HepG2 (cell line): ENCODE results near the gene MYO5A. TPM values are rescaled to one million over a fixed set of nuclear protein-coding genes. Genes with fewer than 3 reads are reported as not detected.
"Not testable (repeated sequence)": the region's sequence is repeated elsewhere in the genome, so short reads cannot be mapped to it uniquely, and the experiment has no call there.

ENCODE experiments used
- ATAC-seq: fragments of 200-7000 bp; cut with Tn5 transposase; 3 replicates; pipeline ENCODE4 v1.9.1; 2020; ENCODE audit warnings: mild to moderate bottlenecking, moderate library complexity
- BruUV-seq: library from RNA; stranded (reverse); fragments of 400-500 nt; replicated peaks from 2 replicates; lab custom pipeline; 2021; lab: Mats Ljungman, UMichigan
- CTCF ChIA-PET: fragments of 300-600 bp; formaldehyde crosslinking; extraction: SDS; loops from one replicate; lab custom pipeline; 2021; ENCODE audit warnings: low total read pairs, inconsistent platforms, low intra/inter-chr PET ratio; lab: Yijun Ruan, JAX
- POLR2A ChIA-PET: fragments of 350-600 bp; sonication (Branson Sonifier 250); formaldehyde crosslinking; loops from one replicate; lab custom pipeline; 2020; ENCODE audit warnings: antibody characterized with exemption, inconsistent platforms; lab: Yijun Ruan, JAX
- DNase-seq: peaks from one replicate; pipeline ENCODE4 v3.0.0-alpha.2; 2015; ENCODE audit warnings: low spot score
- FAIRE-seq: peaks from 3 replicates; lab custom pipeline; 2011; peaks lifted over from hg19 to GRCh38; lab: Jason Lieb, UNC
- H2AFZ ChIP-seq: one replicate; pipeline ENCODE4 v1.6.1; 2011; ENCODE audit warnings: low read length, inconsistent platforms
- H3K27ac ChIP-seq: fragments of 300-600 bp; 3 replicates; pipeline ENCODE4 v1.8.0; 2011; ENCODE audit warnings: mixed run types, mild to moderate bottlenecking, mixed read lengths, low read length, inconsistent platforms; ENCODE audit not compliant: insufficient read depth; ENCODE audit errors: extremely low read length
- H3K27me3 ChIP-seq, 2 experiments: fragments of 200-600 bp in 1 of 2; 2 replicates in 1 of 2; 3 replicates in 1 of 2; pipeline versions ENCODE4 v1.6.0 to v1.8.0; 2011; ENCODE audit warnings: low read length in 2 of 2, mild to moderate bottlenecking in 2 of 2, moderate library complexity in 2 of 2, inconsistent platforms in 1 of 2; ENCODE audit not compliant: insufficient read depth in 2 of 2, control insufficient read depth in 1 of 2
- H3K36me3 ChIP-seq, 2 experiments: fragments of 200-600 bp in 1 of 2; replicated peaks in 1 of 2; 2 replicates in 1 of 2; 3 replicates in 1 of 2; pipeline versions ENCODE4 v1.5.1 to v1.8.0; 2011; ENCODE audit warnings: low read length in 2 of 2, inconsistent platforms in 1 of 2; ENCODE audit not compliant: insufficient read depth in 2 of 2, control insufficient read depth in 1 of 2
- H3K4me1 ChIP-seq: 2 replicates; pipeline ENCODE4 v1.5.1; 2012; ENCODE audit warnings: low read length, inconsistent platforms; ENCODE audit not compliant: insufficient read depth
- H3K4me2 ChIP-seq: 2 replicates; pipeline ENCODE4 v1.6.0; 2011; ENCODE audit warnings: low read depth, low read length, inconsistent platforms
- H3K4me3 ChIP-seq, 3 experiments: fragments of 200-600 bp in 1 of 3; sonication (generic), shearing (Covaris generic) in 1 of 3; replicated peaks in 1 of 3; 2 replicates each; pipeline ENCODE4 v1.5.1; 2011 to 2016; ENCODE audit warnings: low read length in 3 of 3, inconsistent platforms in 2 of 3, low read depth in 2 of 3, mild to moderate bottlenecking in 2 of 3, control low read depth in 1 of 3, mixed read lengths in 1 of 3; ENCODE audit not compliant: insufficient read depth in 1 of 3
- H3K79me2 ChIP-seq: one replicate; pipeline ENCODE4 v1.6.1; 2011; ENCODE audit warnings: low read length, inconsistent platforms; ENCODE audit not compliant: insufficient read depth
- H3K9ac ChIP-seq: 2 replicates; pipeline ENCODE4 v1.6.0; 2011; ENCODE audit warnings: mild to moderate bottlenecking, low read depth, low read length, inconsistent platforms; ENCODE audit not compliant: insufficient read depth
- H3K9me3 ChIP-seq: 2 replicates; pipeline ENCODE4 v1.5.1; 2012; ENCODE audit warnings: mild to moderate bottlenecking, low read length
- H4K20me1 ChIP-seq: 2 replicates; pipeline ENCODE4 v1.6.0; 2011; ENCODE audit warnings: inconsistent platforms, mild to moderate bottlenecking, low read length, moderate library complexity; ENCODE audit not compliant: insufficient read depth
- MAFK ChIP-seq, 2 experiments: IDR thresholded peaks in 1 of 2; conservative IDR thresholded peaks in 1 of 2; 2 replicates each; pipeline ENCODE4 v1.6.1; 2011; ENCODE audit warnings: improper control_type of control experiment in 2 of 2, low read length in 2 of 2
- ZSCAN5A ChIP-seq: sonication (generic); formaldehyde crosslinking; IDR thresholded peaks from 2 replicates; pipeline ENCODE4 v1.8.0; 2022; ENCODE audit warnings: mild to moderate bottlenecking, missing genetic modification reagents, borderline replicate concordance
- WGBS: methylation state at CpG from one replicate; pipeline ENCODE4 v1.1.6; 2017; ENCODE audit warnings: low lambda C conversion rate; 5-methylcytosine and 5-hydroxymethylcytosine counted together
- in situ Hi-C: cut with HindIII; loops from 2 replicates; pipeline ENCODE4 v1.10.0; 2017; ENCODE audit warnings: low pct_unique_long_range_greater_than_20kb; ENCODE audit not compliant: extremely low pct_ligation_motif_present
- intact Hi-C: fragments of 100-400 bp; cut with micrococcal nuclease; formaldehyde crosslinking; loops from one replicate; pipeline ENCODE4 v1.10.0; 2022; ENCODE audit not compliant: unreplicated experiment
- polyA plus RNA-seq, 8 experiments: library from polyadenylated mRNA; depleted of rRNA in 3 of 8; stranded (reverse) in 7 of 8; unstranded in 1 of 8; fragments of >200 nt; fragmentation: Illumina TruSeq in 4 of 8; extraction: Trizol in 4 of 8; gene quantifications; 2 replicates each; pipeline versions ENCODE4 v1.2.1 to v1.2.3, GENCODE V29; 2011 to 2016; ENCODE audit warnings: low read depth in 4 of 8, missing spikeins in 1 of 8, mixed read lengths in 1 of 8; ENCODE audit not compliant: insufficient read depth in 1 of 8
- total RNA-seq, 5 experiments: library from RNA; depleted of rRNA; stranded (reverse); fragments of >200 nt; fragmentation: Illumina TruSeq; extraction: Trizol; gene quantifications; 2 replicates each; pipeline ENCODE4 v1.2.3, GENCODE V29; 2016; ENCODE audit warnings: low read depth in 1 of 5

The MYO5A gene
- total and polyA plus RNA-seq, 2 of the 13 experiments (the other 11 are each of a cell fraction or from before 2014, with no cell fraction given), result 2.8 to 4.8 TPM

DNA sequence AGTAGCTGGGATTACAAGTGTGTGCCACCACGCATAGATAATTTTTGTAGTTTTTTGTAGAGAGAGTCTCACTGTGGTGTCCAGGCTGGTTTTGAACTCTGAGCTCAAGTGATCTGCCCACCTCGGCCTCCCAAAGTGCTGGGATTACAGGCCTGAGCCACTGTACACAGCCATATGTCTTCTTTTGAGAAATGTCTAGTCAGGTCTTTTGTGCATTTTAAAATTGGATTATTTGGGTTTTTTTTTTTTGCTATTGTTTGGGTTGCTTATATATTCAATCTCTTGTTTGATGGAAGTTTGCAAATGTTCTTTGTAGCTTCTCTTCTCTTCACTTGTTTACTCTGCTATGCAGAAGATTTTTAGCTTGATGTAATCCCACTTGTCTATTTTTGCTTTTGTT lies 46.4 kb upstream of the MYO5A start:
- Histone ChIP-seq H3K9me3 (no peaks in the 10 kb centered on the region), H3K4me2 (no peak overlapping the region), H3K36me3 (no peaks in the 10 kb centered on the region), H3K79me2 (no peaks in the 10 kb centered on the region), H3K9ac (no peak overlapping the region), H3K27me3 (no peaks in the 10 kb centered on the region), H3K27ac (no peak overlapping the region), H2AFZ (no peak overlapping the region), H3K4me3 (no peak overlapping the region), H4K20me1 (no peaks in the 10 kb centered on the region), H3K4me1 (peaks cover 14% of the 10 kb centered on the region)
- ChIA-PET CTCF (no interaction called here), POLR2A (no interaction called here)
- no peak for DNase-seq
- 58% methylated on average over 2 of the region's 2 CpGs for WGBS
- no TSS peak for BruUV-seq
- no peak for FAIRE-seq
- in situ Hi-C loops (no loop called here), intact Hi-C loops (no loop called here)
- no peak for TF ChIP-seq ZSCAN5A
- TF ChIP-seq MAFK (conservative IDR thresholded peaks at IDR 0.05 in 1 of 2, IDR thresholded peaks at IDR 0.05 in 1 of 2; ENCODE audit: low read length in 2 of 2), result peak; percentile 29 to 67; a peak in 3 of 4 replicates
- no peak for ATAC-seq

GRCh38 chr15:52574623-52575022 lies 45.9 kb upstream of the MYO5A start:
- H3K36me3 ChIP-seq, FAIRE-seq, POLR2A ChIA-PET, BruUV-seq, H3K27ac ChIP-seq, H3K9ac ChIP-seq, H3K27me3 ChIP-seq, DNase-seq, H4K20me1 ChIP-seq, ATAC-seq, CTCF ChIA-PET, intact Hi-C loops, H3K9me3 ChIP-seq, H2AFZ ChIP-seq, H3K4me2 ChIP-seq, H3K79me2 ChIP-seq, H3K4me3 ChIP-seq, in situ Hi-C loops: not testable (repeated sequence)
- H3K4me1 ChIP-seq, result peaks cover 15% of the 10 kb centered on the region
- WGBS, result 11% methylated on average over 3 of the region's 3 CpGs
